ACC112 (cell line): ENCODE data around the gene USP17L21.
"Not testable (repeated sequence)": the region's sequence is repeated elsewhere in the genome, so short reads cannot be mapped to it uniquely, and the experiment has no call there.

Experiments used
- H2AFZ ChIP-seq: fragments of 200-600 bp; sonication (generic); one replicate; pipeline ENCODE4 v1.6.0; 2017; ENCODE audit warnings: antibody characterized with exemption, low read length; ENCODE audit not compliant: unreplicated experiment
- H3K27ac ChIP-seq: fragments of 200-600 bp; sonication (generic); 2 replicates; pipeline ENCODE4 v1.5.1; 2014; ENCODE audit warnings: low read depth, mild to moderate bottlenecking, antibody characterized with exemption, low read length, moderate library complexity
- H3K27me3 ChIP-seq: fragments of 200-600 bp; sonication (generic); 2 replicates; pipeline ENCODE4 v1.6.1; 2014; ENCODE audit warnings: mild to moderate bottlenecking, antibody characterized with exemption, low read length, moderate library complexity, mixed read lengths; ENCODE audit not compliant: insufficient read depth
- H3K36me3 ChIP-seq: fragments of 200-600 bp; sonication (generic); 2 replicates; pipeline ENCODE4 v1.6.1; 2016; ENCODE audit warnings: mild to moderate bottlenecking, antibody characterized with exemption, low read length, moderate library complexity, mixed read lengths; ENCODE audit not compliant: insufficient read depth
- H3K4me1 ChIP-seq: fragments of 200-600 bp; sonication (generic); one replicate; pipeline ENCODE4 v1.6.1; 2016; ENCODE audit warnings: low read length, mixed read lengths; ENCODE audit not compliant: insufficient read depth, unreplicated experiment, control insufficient read depth
- H3K4me3 ChIP-seq: fragments of 200-600 bp; sonication (generic); 2 replicates; pipeline ENCODE4 v1.5.1; 2014; ENCODE audit warnings: mild to moderate bottlenecking, low read depth, low read length
- H3K79me2 ChIP-seq: fragments of 200-600 bp; sonication (generic); one replicate; pipeline ENCODE4 v1.6.0; 2016; ENCODE audit warnings: low read length; ENCODE audit not compliant: control insufficient read depth, unreplicated experiment, insufficient read depth

Gene USP17L21

GRCh38 chr4:9253078-9253477 lies 9.6 kb upstream of the USP17L21 start, which contains the start of gene USP17L19:
TSS of gene USP17L19 (plus strand) at chr4:9253378. CDS start at chr4:9253378, 0 bp downstream.
- not testable (repeated sequence) for H3K79me2 ChIP-seq, H3K4me3 ChIP-seq, H3K4me1 ChIP-seq, H2AFZ ChIP-seq, H3K27ac ChIP-seq, H3K36me3 ChIP-seq, H3K27me3 ChIP-seq

GRCh38 chr4:9257824-9258223 lies 4.8 kb upstream of the USP17L21 start, which contains the start of gene USP17L20:
TSS of gene USP17L20 (plus strand) at chr4:9258124. CDS start at chr4:9258124, 0 bp downstream.
- H2AFZ ChIP-seq, H3K27me3 ChIP-seq, H3K4me1 ChIP-seq, H3K79me2 ChIP-seq, H3K4me3 ChIP-seq, H3K27ac ChIP-seq, H3K36me3 ChIP-seq: not testable (repeated sequence)

- H3K27ac ChIP-seq, H3K27me3 ChIP-seq, H2AFZ ChIP-seq, H3K4me1 ChIP-seq, H3K36me3 ChIP-seq, H3K79me2 ChIP-seq, H3K4me3 ChIP-seq: not testable (repeated sequence)
These were observed 4.6 kb downstream of the USP17L21 start, which contains the start of gene USP17L22 for GRCh38 chr4:9267319-9267718. TSS of gene USP17L22 (plus strand) at chr4:9267619. CDS start at chr4:9267619, 0 bp downstream.

GRCh38 chr4:9271719-9272118 lies 9.0 kb downstream of the USP17L21 start:
- not testable (repeated sequence) for H3K27ac ChIP-seq, H3K36me3 ChIP-seq, H2AFZ ChIP-seq, H3K4me3 ChIP-seq, H3K79me2 ChIP-seq, H3K27me3 ChIP-seq, H3K4me1 ChIP-seq
